Myocyte (in vitro differentiated cells): ENCODE data around the gene OPCML. TPM values are rescaled to one million over a fixed set of nuclear protein-coding genes. Genes with fewer than 3 reads are reported as not detected.

Experiments used
- DNase-seq: peaks from one replicate; pipeline ENCODE4 v3.0.0-alpha.2; 2012; ENCODE audit warnings: low read depth
- polyA plus RNA-seq: library from polyadenylated mRNA; unstranded; fragments of >200 nt; gene quantifications from one replicate; pipeline ENCODE4 v1.2.1, GENCODE V29; 2012; ENCODE audit warnings: missing spikeins
- total RNA-seq: library from RNA; depleted of rRNA; stranded (reverse); fragments of >200 nt; gene quantifications from 2 replicates; pipeline ENCODE4 v1.2.3, GENCODE V29; 2014

Gene OPCML
- not detected in 2 replicates for total RNA-seq
- polyA plus RNA-seq: 0.01 TPM

- DNase-seq: no peak
Observed at GRCh38 chr11:133531971-133532651, at the start of gene OPCML. OPCML (minus strand) TSS chr11:133532501.

DNA sequence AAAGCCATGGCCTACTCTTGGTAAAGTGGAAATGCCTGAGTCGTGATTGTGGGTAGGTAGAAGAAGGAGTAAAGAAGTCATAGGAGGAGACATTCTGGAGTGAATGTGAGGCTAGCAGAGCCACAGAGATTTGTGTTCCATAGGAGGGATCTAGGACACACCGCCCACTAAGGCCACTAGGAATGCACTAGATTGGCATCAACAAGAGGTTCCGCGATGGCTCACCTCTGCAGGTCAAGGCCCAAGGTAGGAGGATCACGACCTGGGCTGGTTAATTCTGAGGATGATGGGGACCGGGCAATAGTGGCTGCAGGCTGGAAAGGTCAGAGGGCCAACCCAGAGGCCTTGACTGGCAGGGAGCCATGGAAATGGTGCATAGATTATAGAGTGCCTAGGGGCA, 48.8 kb upstream of the OPCML start:
- no peak for DNase-seq

DNA sequence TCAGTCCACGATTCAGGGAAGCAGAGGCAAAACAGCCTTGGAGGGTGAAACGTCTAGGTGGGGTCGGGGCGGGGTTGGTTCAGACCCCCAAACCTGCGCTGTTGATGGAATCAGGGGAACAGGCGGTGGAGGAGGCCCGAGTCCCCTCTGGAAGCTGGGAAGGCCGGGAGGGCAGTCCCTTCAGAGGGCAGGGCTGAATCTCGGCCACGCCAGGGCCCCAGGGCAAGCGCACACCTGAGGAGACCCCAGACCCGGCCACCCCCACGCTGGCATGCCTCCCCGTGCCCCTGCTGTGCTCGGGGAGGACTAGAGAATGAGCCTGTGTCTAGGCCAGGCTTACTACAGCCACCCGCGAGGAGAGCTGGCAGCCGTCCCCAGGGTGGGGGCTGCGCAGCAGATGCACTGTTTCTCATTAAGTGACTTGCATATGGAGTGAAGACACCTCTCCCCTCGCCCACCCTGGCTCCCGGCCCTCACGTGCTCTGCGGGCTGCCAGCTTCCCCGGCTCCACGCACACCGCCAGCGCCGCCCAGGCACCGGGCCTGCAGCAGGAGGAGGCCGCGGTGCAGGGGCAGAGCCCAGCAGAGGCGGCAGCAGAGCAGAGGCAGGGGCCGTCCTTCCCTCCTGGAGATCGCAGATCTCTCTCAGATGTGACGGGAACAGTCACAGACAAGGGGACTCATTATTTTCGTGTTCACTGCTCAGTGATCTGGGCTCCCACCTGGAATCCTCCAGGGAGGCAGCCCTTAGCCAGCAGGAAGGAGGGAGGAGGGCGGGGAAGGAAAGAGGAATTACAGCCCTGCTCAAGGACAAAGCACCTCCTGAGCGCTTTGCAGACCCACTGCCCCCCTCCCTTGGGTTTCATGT, 47.1 kb upstream of the OPCML start:
- no peak for DNase-seq

DNA sequence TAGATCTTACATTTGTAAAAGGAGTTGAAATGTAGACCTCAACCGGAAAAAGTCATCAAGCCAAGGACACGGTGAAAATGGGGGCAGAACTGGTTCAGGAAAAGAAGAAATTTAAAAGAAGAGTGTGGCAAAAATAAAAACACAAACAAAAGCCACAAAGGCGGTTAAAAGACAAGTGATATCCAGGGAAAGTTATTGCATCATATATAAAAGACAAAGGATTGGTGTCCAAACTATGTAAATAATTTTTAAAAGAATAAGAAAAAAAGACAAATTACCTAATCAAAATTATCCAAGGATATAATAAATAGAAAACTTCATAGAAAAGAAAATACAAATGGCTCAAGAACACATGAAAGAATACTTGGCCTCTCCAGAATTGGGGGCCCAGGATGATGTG, 45.1 kb upstream of the OPCML start:
- DNase-seq: no peak

DNA sequence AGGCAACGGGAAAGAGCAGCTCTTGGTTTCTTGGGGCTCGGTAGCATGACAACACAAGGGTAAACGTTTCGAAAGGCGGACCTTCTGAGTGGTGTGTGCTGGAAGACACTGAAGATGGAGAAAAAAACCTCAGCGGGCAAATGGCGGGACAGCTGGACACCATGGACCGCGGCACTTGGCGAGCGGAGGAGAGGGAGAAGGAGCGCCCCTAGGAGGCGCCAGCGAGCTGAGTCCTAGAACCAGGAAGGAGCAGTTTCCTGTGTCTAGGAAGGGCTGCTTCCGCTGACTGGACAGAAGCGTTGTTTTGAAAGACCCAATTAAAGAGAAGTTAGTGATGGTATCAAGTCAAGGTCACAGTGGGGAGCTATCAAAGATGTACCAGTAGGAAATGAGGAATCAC, 44.0 kb upstream of the OPCML start:
- DNase-seq: no peak

DNA sequence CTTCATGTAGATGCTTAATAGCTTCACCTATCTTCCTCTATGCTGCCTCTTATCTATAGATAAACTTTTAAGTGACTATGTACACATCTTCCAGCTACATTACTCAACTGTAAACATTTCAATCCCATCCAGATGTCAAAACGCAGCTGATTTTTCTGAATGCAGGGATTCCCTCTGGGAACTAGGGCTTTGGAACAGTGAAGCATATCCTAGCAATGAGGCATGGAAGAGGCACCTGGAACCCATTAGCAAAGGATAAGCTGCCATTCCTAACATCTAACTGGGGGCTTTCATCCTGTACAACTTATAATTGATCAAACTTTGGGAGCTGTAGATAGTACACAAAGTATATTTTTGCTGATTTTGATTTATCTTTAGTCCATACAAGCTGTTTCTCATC, 40.8 kb upstream of the OPCML start:
- DNase-seq: no peak

DNA sequence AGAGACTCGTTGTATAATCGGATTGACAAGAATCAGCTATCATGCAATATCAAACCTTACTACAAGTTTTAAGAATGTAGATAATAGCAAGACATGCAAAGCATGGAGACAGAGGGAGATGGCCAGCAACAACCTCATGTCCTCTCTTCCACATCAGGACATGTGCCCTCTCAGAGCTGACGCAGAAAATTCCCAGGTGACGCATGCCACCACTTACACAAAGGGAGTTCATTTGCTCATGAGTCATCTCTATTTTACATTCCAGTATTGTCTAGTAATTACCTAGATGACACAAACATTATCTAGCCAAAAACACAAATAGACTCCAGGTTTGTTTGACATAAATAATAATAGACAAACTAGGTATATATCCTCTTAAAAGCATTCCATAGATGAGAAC, 38.1 kb upstream of the OPCML start:
- no peak for DNase-seq

DNA sequence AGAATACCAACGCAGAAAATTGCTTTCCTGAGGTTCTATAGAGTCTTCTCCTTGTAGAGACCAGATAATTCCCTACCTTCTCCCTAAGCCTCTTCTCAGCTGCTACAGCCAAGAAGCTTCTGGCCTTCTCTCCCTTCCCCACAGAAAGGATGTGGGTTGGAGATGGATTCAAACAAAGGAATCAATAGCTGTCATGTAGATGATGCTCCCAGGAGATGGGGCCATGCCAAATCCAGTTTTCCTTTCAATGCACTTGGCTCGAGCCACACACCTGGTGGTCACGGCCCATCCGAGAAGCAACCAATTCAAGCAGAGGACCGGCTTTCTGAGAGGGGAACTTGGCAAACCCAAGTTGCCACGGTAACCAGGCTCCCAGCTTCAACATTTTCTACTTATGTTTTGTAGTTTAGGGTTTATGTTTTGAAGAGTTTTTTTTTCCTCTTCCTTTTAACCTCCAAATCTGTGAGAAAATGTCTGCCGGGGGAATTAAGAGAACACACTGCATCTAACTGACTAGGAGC, 31.3 kb upstream of the OPCML start:
- no peak for DNase-seq

- DNase-seq: no peak
Observed at GRCh38 chr11:133560472-133560855, 28.2 kb upstream of the OPCML start.

DNA sequence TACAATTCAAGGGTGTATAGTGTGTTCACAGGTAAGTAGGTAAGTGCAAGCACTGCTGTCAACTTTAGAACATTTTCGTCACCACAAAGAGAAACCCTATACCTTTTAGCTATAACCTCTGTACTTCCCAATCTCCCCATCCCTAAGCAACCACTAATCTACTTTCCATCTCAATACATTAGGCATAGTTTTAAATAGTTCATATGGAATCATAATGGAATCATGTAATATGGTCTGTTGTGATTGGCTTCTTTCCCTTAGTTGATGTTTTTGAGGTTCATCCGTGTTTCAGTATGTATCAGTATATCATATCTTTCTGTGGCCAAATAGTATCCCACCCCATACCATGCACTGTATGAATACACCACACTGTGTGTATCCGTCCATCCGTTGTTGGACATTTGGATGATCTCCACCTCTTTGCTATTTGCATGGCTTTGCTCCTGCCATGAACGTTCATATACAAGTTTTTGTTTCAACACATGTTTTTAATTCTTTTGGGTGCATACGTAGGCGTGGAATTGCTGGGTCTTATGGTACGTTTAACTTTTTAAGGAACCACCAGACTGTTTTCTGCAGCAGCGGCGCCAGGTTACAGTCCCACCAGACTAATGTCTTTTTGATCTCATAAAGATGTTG, 27.7 kb upstream of the OPCML start:
- DNase-seq: no peak

DNA sequence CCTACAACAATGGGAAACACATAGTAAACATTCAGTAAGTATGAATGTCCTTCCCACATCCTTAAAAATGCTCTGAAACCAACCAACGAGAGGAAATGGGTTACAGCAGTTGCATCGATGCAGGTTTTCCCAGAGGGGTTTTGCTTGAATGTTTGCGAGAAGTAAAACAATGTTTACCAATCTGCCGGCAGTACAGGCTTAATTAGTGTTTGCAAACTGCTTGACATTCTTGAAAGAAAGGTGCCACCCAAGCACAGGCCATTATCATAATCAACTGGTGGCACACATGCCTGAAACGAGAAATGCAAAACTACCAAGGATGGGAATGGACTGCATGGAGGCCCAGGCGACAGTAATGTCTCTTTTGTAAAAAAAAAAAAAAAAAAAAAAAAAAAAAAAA, 27.1 kb upstream of the OPCML start:
- DNase-seq: no peak

DNA sequence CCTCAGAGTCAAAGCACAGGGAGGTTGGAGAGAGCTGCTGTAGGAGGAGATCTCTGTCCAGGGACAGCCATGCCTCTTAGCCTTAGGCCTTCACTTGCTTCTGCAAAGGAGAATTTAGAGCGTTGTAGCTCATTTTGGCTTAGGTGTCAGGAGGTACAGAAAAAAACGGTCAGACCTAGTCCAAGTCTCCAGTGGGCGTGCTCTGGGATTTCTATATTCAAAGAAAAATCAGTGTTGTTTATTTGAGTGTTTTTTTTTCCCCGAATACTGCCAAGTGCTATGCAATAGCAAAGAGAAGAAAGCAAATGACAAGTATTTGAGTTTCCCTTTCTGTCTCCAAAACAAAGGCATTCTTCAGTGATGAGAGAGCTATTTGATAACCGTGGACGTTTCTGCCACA, 22.7 kb upstream of the OPCML start:
- no peak for DNase-seq

DNA sequence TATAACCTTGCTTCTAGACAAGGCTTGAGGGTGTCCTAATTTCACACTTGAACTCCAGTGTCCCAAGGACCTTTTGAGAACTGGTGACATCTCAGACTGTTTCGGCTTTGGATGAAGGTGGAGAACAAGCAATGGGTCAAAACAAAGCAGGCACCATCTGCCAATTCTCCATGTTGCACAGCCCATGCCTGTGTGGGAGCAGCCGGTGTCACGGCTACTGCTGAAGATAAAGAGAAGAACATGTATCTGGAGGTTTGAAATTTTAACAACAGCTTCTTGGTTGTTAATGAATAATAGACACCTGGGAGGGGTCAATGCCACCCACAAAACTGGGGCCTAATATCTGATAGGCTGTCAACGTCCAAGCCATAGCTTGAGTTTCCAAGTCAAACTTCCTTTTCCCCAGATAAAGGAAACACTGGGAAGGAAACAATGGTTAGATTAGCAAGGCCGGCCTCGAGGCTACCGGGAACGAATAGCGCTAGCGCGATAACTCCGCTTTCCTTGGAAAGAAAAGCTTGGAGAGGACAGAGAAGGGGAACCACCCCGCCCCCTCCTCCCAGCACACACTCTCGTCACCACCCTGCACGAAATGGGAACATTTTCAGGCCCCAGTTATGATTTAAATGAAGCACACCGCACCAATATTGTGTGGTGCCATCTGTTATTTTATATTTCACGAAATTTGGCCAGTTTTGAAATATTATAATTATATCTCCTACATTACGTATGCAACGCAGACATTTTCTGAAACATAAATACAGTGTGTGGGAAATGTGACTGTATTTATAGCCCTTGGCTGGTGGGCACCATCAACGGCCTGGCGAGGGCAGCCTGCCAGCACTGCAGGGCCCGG, 21.8 kb upstream of the OPCML start:
- DNase-seq: no peak

DNA sequence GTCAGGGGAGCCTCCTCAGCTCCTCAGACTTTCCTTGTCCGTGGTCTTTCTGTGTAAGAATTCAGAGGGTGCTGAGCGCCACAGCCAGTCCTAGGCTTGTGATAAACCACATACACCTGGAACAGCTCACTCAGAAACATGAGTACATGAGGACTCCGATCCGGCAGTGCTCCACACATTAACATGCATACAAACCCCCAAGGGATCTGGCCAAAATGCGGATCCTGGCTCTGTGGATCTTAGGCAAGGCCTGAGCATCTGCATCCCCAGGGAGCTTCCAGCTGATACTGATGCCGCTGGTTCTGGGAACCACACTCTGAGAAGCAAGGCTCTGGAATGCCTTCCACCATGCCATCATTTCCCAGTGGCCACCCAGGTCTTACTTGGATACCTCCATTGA, 20.6 kb upstream of the OPCML start:
- DNase-seq: no peak

DNA sequence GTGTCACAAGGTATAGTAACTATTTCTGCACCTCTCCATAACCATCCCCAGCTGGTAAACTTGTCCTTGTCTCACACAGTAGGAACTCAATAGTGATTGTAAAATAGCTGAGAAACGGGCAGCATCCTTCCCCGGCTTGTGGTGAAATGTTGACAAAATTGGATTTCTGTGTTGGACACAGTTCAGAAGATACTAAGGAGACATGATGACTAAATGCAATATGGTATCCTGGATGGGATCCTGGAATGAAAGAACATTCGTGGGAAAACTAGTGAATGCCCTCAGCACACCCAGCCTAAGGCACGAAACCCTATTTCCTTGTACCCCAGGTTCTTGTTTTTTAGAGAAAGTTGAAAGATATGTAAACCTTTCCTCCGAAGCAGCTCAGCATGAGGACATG, 18.8 kb upstream of the OPCML start:
- no peak for DNase-seq

GRCh38 chr11:133549826-133550225, 17.5 kb upstream of the OPCML start:
- no peak for DNase-seq

DNA sequence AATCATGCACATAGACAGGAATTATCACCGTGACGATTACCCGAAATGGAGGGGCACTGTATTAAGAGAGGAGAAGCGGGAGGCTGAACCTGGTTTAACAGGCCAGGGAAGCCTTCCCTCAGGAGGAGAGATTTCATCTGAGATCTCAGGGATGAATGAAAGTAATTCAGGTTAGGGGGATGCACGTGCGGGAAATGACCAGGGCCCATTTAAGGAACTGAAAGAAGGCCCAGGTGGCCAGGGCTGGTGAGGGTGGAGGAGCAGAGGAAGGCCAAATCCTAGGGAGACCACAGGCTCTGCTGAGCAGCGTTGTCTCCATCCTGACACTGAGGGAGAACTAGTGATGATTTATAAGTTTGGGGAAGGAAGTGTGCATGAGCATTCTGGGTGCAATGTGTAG, 16.3 kb upstream of the OPCML start:
- no peak for DNase-seq

DNA sequence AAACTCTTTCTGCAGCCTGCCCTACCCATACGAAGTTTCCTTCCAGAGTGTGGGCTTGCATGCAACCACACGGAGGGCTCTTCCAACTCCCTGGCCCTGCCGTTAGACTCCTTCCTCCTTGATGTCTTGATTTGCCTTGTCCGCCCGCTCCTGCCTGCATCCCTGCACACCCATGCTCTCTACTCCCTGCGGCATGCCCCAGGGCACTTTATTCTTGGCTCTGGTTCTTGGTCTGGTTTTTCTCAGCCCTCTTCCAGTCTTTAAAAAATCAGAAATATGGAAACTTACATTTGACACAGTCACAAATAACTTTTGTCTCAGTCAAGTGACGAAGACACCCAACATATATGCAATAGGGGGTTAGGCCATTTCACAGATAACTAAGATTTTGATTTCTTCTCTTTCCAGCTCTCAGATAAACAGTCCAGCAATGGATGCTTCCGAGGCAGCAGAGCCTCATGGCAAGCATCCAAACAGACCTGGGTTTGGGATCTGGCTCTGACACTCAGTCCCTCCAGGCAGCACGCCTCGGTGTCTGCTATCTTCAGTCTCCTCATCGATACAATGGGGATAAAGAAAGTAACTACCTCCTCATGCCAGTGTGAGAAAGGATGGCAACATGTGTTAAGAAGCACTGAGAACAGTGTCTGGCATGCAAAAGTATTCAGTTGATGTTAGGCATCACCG, 15.7 kb upstream of the OPCML start:
- DNase-seq: no peak

- DNase-seq: no peak
Observed at GRCh38 chr11:133545199-133545803, 13.0 kb upstream of the OPCML start.

- no peak for DNase-seq
Observed at GRCh38 chr11:133541720-133542095, 9.4 kb upstream of the OPCML start.
